Measurements from ENCODE around the gene ANKRD31. TPM values are rescaled to one million over a fixed set of nuclear protein-coding genes. Genes with fewer than 3 reads are reported as not detected.

ANKRD31 gene
- total RNA-seq, 1 experiment from 2014 or later, result not detected

GRCh38 chr5:75138689-75139088 is 98.0 kb downstream of the ANKRD31 start:
- Histone ChIP-seq H3K9me3 (ENCODE audit: control insufficient read depth, insufficient read depth, low read depth, low read length) (no peaks in the 10 kb centered on the region), H3K27me3 (ENCODE audit: control insufficient read depth, insufficient read depth, low read length) (peaks cover 6% of the 10 kb centered on the region), H3K36me3 (ENCODE audit: control insufficient read depth, insufficient read depth, low read length) (no peaks in the 10 kb centered on the region), H3K4me1 (ENCODE audit: control insufficient read depth, insufficient read depth, low read length) (no peaks in the 10 kb centered on the region), H3K27ac (ENCODE audit: low read length) (no peak overlapping the region), H3K4me3 (ENCODE audit: low read depth in 2 of 2, low read length in 2 of 2) (no peak overlapping the region)
- DNase-seq (ENCODE audit: low read depth, low spot score), result no peak
- ChIA-PET POLR2A (no interaction called here), CTCF (no interaction called here)
- no peak for ATAC-seq
- in situ Hi-C loops (cut with HindIII; ENCODE audit: low pct_unique_long_range_greater_than_20kb, low sequenced_read_pairs) (no loop called here), intact Hi-C loops (cut with micrococcal nuclease; ENCODE audit: unreplicated experiment) (no loop called here)
- TF ChIP-seq SIN3A (IDR thresholded peaks at IDR 0.05; ENCODE audit: borderline replicate concordance, insufficient read depth, low read depth, low read length), result no peak
- TF ChIP-seq TCF7L2 (IDR thresholded peaks at IDR 0.05; ENCODE audit: low read depth, low read length), result no peak
- TF ChIP-seq CTCF (IDR thresholded peaks at IDR 0.05), result no peak
- no TSS peak for BruUV-seq (replicated peaks)

GRCh38 chr5:75130818-75131349 is 105.8 kb downstream of the ANKRD31 start:
- intact Hi-C loops (cut with micrococcal nuclease; ENCODE audit: unreplicated experiment), result no loop called here
- DNase-seq (ENCODE audit: low read depth, low spot score) (no peak), ATAC-seq (no peak)
- ChIA-PET POLR2A (no interaction called here), CTCF (interaction anchor here (0.6 kb wide), 1 partner anchor 9 kb away, joined by 3 read pairs; no protein-coding TSS in a partner anchor)
- no peaks in the 10 kb centered on the region for H3K4me1 ChIP-seq (ENCODE audit: control insufficient read depth, insufficient read depth, low read length)
- H3K27me3 ChIP-seq (ENCODE audit: control insufficient read depth, insufficient read depth, low read length), result no peaks in the 10 kb centered on the region
- no peak overlapping the region for H3K4me3 ChIP-seq (ENCODE audit: low read depth in 2 of 2, low read length in 2 of 2)
- H3K27ac ChIP-seq (ENCODE audit: low read length), result no peak overlapping the region
- no peaks in the 10 kb centered on the region for H3K36me3 ChIP-seq (ENCODE audit: control insufficient read depth, insufficient read depth, low read length)
- TF ChIP-seq CTCF (IDR thresholded peaks at IDR 0.05) (no peak), REST (IDR thresholded peaks at IDR 0.05; ENCODE audit: insufficient read depth in 1 of 2, low read depth in 2 of 2, low read length in 1 of 2) (no peak), SIN3A (IDR thresholded peaks at IDR 0.05; ENCODE audit: borderline replicate concordance, insufficient read depth, low read depth, low read length) (no peak), POLR2AphosphoS5 (IDR thresholded peaks at IDR 0.05; ENCODE audit: low read depth, low read length) (no peak), TCF7L2 (IDR thresholded peaks at IDR 0.05; ENCODE audit: low read depth, low read length) (no peak)
- no peaks in the 10 kb centered on the region for H3K9me3 ChIP-seq (ENCODE audit: control insufficient read depth, insufficient read depth, low read depth, low read length)
- in situ Hi-C loops (cut with HindIII; ENCODE audit: low pct_unique_long_range_greater_than_20kb, low sequenced_read_pairs), result no loop called here
- no TSS peak for BruUV-seq (replicated peaks)

Measured in Panc1 (cell line).